ENCODE measurements around the gene NEURL3.

DNA sequence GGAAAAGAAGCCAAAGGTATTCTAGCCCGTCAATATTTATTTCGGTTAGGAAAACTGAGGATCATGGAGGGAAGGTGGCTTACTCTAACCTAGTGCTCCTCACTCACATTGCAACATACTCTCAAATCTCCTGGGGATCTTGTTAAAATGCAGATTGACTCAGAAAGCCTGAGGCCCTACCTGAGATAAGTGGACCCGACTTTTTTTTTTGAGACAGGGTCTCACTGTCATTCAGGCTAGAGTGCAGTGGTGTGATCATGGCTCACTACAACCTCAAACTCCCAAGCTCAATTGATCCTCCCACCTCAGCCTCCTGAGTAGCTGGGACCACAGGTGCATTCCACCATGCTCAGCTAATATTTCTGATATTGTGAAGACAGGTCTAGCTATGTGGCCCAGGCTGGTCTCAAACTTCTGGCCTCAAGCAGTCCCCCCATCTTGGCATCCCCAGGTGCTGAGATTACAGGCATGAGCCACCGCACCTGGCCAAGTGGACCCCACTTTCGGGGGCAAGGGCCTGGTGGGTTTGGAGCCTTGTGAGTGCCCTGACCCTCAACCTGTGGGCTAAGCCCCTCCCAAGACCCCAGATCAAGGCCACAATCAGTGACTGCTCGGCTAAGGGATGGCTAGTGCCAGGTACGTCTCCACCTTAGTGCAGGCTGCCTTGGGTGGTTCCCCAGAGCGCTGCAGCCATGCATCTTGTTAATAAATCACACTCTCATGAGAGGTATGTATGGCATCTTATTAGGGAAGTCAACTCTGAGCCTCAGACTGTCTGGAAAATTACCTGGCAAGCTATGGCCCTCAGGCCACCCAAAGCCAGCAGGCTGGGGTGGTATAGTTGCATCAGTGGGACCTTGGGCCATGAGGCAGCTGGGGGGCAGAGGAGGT lies 1.1 kb upstream of the NEURL3 start:
- TF ChIP-seq, protein P1, sequence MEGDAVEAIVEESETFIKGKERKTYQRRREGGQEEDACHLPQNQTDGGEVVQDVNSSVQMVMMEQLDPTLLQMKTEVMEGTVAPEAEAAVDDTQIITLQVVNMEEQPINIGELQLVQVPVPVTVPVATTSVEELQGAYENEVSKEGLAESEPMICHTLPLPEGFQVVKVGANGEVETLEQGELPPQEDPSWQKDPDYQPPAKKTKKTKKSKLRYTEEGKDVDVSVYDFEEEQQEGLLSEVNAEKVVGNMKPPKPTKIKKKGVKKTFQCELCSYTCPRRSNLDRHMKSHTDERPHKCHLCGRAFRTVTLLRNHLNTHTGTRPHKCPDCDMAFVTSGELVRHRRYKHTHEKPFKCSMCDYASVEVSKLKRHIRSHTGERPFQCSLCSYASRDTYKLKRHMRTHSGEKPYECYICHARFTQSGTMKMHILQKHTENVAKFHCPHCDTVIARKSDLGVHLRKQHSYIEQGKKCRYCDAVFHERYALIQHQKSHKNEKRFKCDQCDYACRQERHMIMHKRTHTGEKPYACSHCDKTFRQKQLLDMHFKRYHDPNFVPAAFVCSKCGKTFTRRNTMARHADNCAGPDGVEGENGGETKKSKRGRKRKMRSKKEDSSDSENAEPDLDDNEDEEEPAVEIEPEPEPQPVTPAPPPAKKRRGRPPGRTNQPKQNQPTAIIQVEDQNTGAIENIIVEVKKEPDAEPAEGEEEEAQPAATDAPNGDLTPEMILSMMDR (IDR thresholded peaks at IDR 0.05; ENCODE audit: low read depth, low read length): no peak
- TF ChIP-seq EZH2phosphoT487 (IDR thresholded peaks at IDR 0.05; ENCODE audit: low read depth): no peak
